HG03025 (cell line): Measurements from ENCODE around the gene KMO.

Experiments
- ATAC-seq: cut with Tn5 transposase; IDR thresholded peaks from one replicate; pipeline ENCODE4 v1.9.1; 2021; ENCODE audit warnings: mild to moderate bottlenecking, moderate library complexity; ENCODE audit not compliant: unreplicated experiment, low FRiP score

KMO gene

DNA sequence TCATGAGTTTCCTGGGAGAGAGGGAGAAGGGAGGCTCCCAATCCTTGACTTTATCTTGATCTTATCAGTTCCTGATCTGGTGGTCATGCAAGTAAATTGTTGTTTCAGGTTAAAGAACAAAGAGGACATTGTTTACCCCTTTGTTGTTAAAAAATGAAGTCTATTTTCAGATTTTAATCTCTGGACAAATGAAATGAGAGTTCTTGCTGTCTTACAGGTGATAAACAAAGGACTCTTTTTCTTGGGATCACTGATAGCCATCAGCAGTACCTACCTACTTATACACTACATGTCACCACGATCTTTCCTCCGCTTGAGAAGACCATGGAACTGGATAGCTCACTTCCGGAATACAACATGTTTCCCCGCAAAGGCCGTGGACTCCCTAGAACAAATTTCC lies 59.6 kb downstream of the KMO start:
- no peak for ATAC-seq

DNA sequence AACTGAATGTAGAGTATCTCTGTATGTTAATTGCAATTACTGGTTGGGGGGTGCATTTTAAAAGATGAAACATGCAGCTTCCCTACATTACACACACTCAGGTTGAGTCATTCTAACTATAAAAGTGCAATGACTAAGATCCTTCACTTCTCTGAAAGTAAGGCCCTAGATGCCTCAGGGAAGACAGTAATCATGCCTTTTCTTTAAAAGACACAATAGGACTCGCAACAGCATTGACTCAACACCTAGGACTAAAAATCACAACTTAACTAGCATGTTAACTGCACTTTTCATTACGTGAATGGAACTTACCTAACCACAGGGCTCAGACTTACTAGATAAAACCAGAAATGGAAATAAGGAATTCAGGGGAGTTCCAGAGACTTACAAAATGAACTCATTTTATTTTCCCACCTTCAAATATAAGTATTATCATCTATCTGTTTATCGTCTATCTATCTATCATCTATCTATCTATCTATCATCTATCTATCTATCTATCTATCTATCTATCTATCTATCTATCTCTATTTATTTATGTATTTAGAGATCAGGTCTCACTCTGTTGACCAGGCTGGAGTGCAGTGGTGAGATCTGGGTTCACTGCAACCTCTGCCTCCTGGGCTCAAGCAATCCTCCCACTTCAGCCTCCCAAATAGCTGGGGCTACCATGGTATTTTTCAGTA lies 60.2 kb downstream of the KMO start:
- peak; percentile 49 for ATAC-seq

DNA sequence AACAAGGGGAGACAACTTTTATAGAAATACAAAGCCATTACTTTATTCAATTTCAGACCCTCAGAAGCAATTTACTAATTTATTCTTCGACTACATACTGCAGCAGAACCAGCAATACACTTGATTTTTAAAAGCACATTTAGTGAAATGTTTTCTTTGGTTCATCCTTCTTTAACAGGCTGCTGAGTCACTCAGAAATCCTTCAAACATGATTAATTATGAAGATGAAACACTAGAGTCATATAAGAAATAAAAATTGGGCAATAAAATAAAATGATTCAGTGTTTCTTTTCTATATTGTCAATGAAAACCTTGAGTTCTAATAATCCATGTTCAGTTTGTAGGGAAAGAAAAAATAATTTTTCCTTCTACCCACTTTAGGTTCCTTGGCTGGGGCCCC lies 61.0 kb downstream of the KMO start:
- no peak for ATAC-seq

DNA sequence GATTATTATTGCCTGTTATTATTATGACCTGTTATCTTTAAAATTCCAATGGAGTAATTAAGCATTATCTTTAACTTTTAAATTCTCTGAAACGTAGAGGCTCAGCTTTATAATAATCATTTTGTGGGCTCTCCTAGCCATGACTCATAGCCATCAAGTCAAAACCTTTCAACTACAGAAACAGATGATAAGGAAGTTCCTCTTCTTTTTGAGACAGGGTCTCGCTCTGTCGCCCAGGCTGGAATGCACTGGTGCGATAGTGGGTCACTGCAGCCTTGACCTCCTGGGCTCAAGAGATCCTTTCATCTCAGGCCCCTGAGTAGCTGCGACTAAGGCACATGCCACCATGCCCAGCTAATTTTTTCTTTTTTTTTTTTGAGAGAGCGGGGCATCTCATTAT lies 64.5 kb downstream of the KMO start:
- no peak for ATAC-seq

DNA sequence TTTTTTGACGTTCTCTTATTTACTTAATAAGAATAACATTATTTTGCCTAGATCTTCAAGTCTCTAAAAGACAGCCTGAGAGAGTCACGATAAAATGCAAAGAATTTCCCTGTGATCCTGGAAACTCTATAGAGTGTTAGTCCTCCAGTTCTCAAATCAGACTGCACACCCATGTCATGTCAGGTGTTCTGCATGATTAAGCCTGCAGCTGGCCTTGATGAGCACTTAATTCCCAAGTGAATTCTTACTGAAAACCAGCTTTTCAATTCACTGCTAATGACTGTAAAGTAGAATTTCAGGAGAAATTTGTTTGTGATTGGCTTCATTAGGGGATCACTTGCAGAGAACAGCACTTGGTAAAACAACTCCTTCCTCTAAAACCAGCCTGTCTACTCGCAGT lies 66.1 kb downstream of the KMO start:
- no peak for ATAC-seq

DNA sequence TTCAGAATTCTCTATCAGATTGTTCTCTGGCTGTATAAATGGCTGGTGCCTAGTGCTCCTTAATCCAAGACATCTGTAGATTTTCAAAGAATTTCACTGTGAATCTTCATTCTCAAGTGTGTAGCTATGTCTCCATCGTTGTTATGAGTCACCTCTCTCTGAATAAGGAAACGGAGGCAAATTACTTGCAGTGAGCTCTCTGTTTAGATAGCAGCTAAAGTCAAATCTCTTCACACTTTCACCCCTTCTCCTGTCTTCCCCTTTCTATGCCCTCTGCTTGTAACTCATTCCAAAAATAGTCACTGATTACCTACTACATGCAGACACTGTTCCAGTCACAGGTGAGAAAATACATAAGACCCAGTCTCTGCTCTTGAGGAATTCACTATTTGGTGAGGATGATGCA lies 68.3 kb downstream of the KMO start:
- peak; percentile 94 for ATAC-seq

DNA sequence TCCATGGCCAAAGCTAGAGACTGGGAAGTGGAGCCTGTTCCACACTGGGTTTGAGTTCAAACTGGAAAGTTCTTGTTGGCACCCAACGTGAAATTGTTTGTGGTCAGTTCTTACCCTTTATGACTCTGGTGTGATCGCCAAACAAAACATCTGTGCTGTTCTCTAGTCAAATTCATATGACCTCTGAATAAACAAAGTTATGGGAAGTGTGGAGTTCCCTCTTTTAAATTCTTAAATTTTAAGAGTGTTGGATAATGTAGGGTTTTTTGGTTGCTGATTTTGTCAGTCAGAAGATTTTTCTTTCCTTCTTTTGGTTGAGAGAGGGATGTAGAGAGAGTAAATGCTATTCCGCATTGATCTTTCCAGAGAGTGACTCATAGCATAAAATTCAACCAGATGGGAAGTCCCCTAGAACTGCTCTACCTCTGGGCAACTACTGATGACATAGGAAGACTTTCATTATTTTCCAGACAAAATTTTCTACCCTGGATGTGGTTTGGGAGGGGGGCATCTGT lies 71.6 kb downstream of the KMO start:
- ATAC-seq = no peak

DNA sequence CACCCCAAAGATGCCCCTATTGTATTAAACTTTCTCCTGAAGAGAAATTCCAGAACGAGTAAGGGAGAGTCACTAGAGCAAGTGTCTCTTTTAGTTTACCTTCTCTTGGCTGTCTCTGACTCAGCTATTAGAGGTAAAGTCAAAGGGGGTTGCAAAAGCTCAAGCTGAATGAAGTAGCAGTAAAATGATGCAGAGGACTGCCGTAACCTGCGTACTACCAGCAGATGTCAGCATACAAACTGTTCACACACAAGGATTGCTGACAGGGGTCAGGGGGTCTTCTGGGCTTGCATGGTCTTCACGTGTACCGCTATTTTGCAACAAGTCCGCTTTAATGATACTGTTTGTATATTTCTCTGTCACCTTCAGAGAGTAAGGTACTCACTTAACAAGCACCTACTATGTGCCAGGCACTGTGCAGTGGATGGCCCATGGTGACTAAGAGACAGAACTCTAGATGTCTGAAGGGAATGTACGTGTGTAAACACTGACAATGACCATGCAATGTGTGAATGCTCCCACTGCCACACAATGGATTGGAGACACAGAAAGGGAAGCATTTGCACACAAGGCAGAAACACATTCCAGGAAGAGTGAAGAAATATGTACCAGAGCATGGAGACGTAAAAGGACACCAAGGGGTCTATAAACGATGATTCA lies 73.1 kb downstream of the KMO start:
- no peak for ATAC-seq

DNA sequence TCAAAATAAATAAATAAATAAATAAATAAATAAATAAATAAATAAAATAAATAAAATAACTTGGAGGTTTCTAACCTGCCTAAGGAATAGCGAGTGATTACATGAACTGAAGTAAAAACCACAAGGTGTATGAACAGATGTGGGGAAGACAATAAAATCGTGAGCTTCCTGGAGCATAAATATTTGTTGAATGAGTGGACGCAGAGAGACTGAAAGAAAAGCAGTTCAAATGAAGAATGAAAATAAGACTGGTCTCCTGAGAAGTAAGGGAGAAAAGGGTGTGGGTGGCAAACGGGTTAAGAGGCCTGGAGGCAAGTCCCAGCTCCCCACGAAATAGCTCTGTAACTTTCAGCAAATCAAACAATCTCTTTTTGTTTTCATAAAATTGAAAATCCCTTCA lies 74.4 kb downstream of the KMO start:
- no peak for ATAC-seq

DNA sequence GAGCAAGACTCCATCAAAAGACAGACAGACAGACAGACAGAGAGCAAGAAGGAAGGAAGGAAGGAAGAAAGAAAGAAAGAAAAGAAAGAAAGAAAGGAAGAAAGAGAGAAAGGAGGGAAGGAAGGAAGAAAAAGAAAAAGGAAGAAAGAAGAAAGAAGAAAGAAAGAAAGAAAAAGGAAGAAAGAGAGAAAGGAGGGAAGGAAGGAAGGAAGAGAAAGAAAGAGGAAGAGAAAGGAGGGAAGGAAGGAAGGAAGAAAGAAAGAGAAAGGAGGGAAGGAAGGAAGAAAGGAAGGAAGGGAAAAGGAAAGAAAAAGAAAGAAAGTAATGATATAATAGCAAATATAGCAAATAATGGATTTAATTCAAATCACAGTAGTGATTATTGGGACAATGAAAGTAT lies 75.3 kb downstream of the KMO start:
- ATAC-seq = no peak

DNA sequence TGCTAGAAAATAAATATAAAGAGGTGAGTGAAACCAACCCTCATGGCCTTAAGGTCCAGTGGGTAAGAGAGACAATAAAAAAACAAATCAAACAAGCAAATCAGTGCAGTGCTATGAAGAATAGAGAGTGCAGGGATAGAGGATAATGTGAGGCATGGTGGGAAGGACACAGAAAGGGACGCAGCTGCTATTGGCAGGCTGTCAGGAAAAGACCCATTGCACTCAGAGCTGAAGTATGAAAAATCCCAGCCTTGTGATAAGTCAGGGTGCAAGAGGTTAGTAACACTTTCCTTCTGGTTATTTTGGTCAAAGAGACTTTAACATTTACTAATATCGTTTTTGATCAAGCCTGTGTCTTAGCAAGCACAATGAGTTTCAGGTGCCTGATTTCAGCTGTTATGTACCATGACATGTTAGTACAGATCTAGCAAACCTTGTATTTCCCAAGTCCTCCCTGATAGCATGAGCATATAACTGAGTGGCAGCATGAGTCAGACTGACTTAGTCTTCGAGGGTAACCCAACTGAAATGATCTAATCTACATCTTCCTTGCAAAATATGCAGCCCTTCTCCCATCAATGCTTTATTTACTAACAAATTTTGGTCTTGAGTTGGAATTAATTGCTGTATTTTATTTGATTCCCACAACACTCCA lies 76.3 kb downstream of the KMO start:
- no peak for ATAC-seq

DNA sequence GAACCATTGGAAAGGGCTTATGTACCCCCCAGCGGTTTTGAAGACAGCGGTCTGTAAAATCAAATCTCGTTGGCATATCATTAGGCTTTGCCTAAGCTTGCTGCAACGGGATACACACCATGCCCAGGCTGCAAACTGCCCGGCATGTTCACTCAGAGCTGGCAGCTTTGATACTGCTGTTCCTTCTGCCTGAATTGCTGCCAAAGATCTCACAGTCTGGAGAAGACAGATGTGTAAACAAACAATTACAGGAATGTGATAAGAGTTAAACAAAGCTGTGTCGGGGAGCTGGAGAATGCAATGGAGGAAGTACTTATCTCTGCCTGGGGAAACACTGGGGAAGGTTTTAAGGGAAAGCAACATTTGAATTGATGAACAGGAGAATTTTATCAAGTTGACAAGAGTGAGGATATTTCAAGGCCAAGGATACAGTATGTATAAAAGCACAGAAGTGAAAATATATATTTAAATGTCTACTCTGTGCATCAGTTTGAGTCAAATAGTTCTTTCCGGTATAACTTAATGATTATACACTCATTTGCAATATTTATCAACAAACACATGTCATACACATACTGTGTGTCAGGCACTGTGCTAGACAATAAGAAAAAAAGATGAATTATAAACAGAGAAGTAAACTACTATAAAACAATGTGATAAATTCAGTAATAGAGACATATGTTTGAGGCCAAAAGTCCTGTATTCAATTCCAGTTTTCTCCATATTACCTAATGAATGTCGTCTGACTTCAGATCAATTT lies 78.1 kb downstream of the KMO start:
- no peak for ATAC-seq

DNA sequence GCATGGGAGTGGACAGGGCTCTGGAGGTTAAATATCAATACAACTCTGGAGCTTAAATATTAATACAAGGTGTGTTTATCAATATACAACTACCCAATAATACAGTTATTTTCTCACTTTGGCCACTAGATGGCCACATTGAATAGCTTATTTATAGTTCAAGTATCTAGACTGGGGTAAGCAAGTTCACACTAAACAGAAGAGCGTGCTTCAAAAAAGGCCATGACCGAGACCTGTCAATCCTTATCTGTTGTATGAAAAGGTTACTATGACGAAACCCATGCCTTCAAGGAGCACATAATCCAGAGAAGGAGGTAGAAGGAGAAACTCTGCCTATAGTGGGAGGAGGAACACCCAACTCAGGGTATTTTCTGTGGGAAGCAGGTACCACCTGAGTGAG lies 78.9 kb downstream of the KMO start:
- ATAC-seq = peak; percentile 90

DNA sequence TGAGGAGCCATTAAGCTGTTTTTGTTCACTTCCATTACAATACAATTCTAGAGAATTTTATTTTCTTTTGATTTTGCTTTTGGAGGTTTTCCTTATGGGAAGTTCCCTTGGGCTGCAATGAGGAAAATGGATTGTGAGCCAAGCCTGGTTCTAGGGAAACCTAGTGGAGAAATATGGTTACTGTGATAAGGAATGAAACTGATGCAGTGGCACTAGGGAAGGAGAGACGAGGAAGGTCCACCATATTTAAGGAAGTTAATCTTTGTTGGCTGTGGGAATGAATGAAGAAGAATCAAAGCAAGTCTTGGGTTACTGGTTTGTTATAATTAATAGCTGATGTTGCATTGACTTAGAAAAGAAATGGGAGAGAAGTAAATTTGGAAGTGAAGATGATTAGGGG lies 79.6 kb downstream of the KMO start:
- ATAC-seq = no peak

DNA sequence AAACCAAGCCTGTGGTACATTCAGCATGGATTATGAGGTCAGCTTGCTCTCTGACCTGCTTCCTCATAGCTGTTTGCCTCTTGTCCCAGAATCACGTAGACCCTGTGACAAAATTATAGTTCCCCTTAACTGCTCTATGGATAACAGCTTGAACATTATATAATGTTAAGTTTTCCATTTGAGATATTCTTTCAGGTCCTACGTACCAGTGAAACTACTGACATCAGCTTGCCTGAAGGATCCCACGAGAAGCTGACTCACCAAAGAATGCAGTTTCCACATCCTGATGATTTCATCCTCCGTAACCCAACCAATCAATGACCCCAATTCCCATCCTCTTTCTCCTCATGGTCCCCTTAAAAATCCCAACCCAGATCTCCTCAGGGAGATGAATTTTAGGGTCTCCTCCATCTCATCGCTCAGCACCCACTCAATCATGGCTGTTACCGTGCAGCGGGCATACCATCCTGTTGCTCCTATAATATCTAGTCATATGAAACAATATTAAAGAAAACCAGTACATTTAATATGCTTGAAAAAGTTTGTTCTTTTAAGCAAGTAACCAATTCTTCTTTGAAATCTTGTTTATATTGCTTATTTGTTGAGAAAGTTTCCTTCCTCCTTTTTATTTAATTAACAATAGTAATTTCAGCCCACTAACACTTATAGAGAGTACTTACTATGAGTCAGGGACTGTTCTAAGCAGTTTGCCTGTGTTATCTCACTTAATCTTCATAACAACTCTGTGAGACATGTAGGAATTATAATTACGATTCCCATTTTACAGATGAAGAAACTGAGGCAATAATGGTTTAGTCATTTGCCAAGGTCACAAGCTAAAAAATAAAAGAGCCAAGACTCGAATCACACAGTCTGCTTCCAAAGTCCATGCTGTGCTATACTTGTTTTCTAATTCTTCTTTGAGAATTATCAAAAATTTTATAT lies 80.6 kb downstream of the KMO start:
- no peak for ATAC-seq

DNA sequence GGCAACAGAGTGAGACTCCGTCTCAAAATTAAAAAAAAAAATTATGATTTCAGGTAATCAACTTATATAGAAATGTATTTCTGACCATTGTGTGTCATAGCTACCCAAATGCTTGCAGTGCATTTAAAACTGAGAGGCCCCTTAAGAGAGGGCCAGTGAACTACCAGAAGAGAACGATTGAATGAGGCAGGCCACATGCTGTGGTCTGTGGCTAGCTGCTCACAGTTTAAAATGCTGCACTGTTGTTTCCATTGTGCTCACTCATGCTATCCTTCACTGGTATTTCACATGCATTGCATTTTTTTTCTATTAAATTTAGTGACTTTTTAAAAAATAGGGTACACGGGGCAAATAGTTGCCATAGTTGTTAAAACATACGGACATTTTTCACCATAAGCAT lies 82.0 kb downstream of the KMO start:
- no peak for ATAC-seq

DNA sequence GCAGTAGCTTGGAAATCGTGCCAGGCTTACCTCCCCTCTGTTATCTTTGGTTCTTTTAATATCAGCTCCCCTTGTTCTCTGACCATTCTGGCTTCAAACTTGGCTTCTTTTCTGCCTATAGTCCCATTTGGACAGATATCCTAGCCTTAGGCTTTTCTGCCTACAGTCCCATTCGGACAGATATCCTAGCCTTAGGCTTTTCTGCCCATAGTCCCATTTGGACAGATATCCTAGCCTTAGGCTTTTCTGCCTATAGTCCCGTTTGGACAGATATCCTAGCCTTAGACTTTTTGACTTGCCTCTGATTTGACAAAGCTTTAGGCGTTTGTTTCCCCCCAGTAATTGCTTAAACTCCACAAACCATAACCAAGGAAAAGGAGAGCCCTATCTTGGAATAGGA lies 82.4 kb downstream of the KMO start:
- no peak for ATAC-seq

DNA sequence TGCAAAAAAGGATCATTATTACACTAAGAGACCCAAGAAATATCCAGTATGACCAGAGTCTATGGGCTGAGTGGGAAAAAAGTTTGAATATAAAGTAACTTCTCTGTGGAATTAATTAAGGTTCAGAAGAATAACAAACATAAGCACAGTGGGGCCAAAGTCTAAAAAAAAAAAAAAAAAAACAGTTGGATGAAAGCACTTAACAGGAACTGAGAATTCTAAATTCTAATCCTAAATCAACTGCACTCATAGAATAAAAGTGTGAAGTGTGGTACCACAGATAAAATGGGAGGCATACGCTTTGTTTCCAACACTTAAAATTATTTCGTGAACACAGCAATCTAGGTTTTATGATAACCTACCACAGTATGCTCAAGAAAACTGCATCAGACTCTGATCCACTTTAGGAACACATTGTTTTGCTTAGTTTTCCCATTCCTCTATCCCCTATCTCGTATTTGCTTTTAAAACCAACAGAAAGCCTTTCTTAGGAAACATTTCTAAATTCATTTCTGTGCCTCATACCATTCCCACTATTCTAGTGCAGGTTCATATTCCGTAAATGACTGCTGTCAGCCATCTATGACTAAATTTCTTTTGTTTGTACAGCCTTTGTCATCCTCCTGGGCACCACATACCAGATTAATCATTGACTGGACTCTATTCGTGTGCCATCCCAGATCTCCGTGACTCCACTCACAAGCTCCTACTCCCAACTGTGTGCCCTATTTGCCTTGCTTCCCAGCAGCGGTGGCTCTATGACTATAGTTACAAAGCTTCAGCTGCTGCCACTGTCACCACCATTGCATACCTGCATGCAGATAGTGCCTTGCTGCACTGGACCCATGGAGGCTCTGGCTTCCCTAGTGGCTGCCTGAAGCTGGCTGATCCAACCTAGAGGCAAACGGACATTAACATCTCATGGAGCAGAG lies 83.1 kb downstream of the KMO start:
- ATAC-seq = no peak

DNA sequence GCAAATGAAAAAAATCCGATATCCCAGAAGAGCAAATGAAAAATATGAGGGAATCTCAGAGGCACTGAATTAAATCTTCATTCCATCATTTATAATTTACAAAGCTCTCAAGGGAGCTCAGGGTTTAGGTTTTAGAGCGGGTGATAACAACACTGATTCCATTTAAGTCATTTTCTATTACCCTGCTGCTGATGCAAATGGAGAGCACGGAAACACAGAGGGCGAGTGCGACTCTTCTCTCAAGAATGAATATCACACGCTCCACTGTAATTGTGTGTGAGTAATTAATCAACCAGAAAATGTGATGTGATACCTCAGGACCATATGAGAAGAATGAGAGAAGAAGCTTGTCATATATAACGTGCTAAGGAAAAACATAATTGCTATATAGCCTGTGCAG lies 85.2 kb downstream of the KMO start:
- no peak for ATAC-seq
